ENCODE measurements around the gene SCG2. TPM values are rescaled to one million over a fixed set of nuclear protein-coding genes. Genes with fewer than 3 reads are reported as not detected.

Gene SCG2
- total RNA-seq, 2 donors from 2014 or later: 0.13 TPM; not detected in 1

- 91 to 100% methylated on average over 3 to 5 of the region's 5 CpGs for WGBS, 2 experiments (ENCODE audit: insufficient coverage in 1 of 2, insufficient read length in 1 of 2)
- no peak overlapping the region for H3K4me3 Mint-ChIP-seq
- H3K9ac ChIP-seq (ENCODE audit: extremely low read depth, low read length, poor library complexity, severe bottlenecking): no peak overlapping the region
- no peak for DNase-seq
- H3K27ac Mint-ChIP-seq: no peak overlapping the region
- TF ChIP-seq CTCF (conservative IDR thresholded peaks at IDR 0.05): no peak
- H3K27me3 ChIP-seq (ENCODE audit: control insufficient read depth, insufficient read depth, low read length, poor library complexity, severe bottlenecking): no peaks in the 10 kb centered on the region
- no peak overlapping the region for H3K4me3 ChIP-seq (ENCODE audit: low read length)
- no peaks in the 10 kb centered on the region for H3K36me3 Mint-ChIP-seq (ENCODE audit: low read depth)
- no peaks in the 10 kb centered on the region for H3K9me3 ChIP-seq (ENCODE audit: control insufficient read depth, low read length)
- H3K9me3 Mint-ChIP-seq: no peaks in the 10 kb centered on the region
- H3K27me3 Mint-ChIP-seq (ENCODE audit: insufficient read depth): peaks cover 8% of the 10 kb centered on the region
- H3K4me1 ChIP-seq (ENCODE audit: control insufficient read depth, insufficient read depth, low read length): no peaks in the 10 kb centered on the region
- no peaks in the 10 kb centered on the region for H3K36me3 ChIP-seq (ENCODE audit: control insufficient read depth, insufficient read depth, low read length)
- no peak overlapping the region for H3K27ac ChIP-seq (ENCODE audit: low read depth, low read length)
- H3K4me1 Mint-ChIP-seq: no peaks in the 10 kb centered on the region
Measured at GRCh38 chr2:223582001-223582400, 20.2 kb downstream of the SCG2 start.

GRCh38 chr2:223580951-223581350, 21.2 kb downstream of the SCG2 start:
- Mint-ChIP-seq H3K36me3 (ENCODE audit: low read depth) (no peaks in the 10 kb centered on the region), H3K27me3 (ENCODE audit: insufficient read depth) (peaks cover 8% of the 10 kb centered on the region), H3K27ac (no peak overlapping the region), H3K4me1 (no peaks in the 10 kb centered on the region), H3K4me3 (no peak overlapping the region), H3K9me3 (no peaks in the 10 kb centered on the region)
- no peaks in the 10 kb centered on the region for H3K9me3 ChIP-seq (ENCODE audit: control insufficient read depth, low read length)
- WGBS, 2 experiments (ENCODE audit: insufficient coverage in 1 of 2, insufficient read length in 1 of 2): 66 to 80% methylated on average over 4 to 6 of the region's 6 CpGs
- H3K4me1 ChIP-seq (ENCODE audit: control insufficient read depth, insufficient read depth, low read length): no peaks in the 10 kb centered on the region
- H3K9ac ChIP-seq (ENCODE audit: extremely low read depth, low read length, poor library complexity, severe bottlenecking): no peak overlapping the region
- H3K4me3 ChIP-seq (ENCODE audit: low read length): no peak overlapping the region
- no peak for DNase-seq
- H3K27ac ChIP-seq (ENCODE audit: low read depth, low read length): no peak overlapping the region
- H3K36me3 ChIP-seq (ENCODE audit: control insufficient read depth, insufficient read depth, low read length): no peaks in the 10 kb centered on the region
- H3K27me3 ChIP-seq (ENCODE audit: control insufficient read depth, insufficient read depth, low read length, poor library complexity, severe bottlenecking): no peaks in the 10 kb centered on the region
- TF ChIP-seq CTCF (conservative IDR thresholded peaks at IDR 0.05): no peak

GRCh38 chr2:223578846-223579245, 23.3 kb downstream of the SCG2 start:
- H3K36me3 Mint-ChIP-seq (ENCODE audit: low read depth): no peaks in the 10 kb centered on the region
- 82% methylated on average over 1 of the region's 1 CpG; no CpG with 5 or more reads in 1 of the 2 experiments for WGBS, 2 experiments (ENCODE audit: insufficient coverage in 1 of 2, insufficient read length in 1 of 2)
- H3K27me3 Mint-ChIP-seq (ENCODE audit: insufficient read depth): no peaks in the 10 kb centered on the region
- H3K4me3 Mint-ChIP-seq: no peak overlapping the region
- Histone ChIP-seq H3K9ac (ENCODE audit: extremely low read depth, low read length, poor library complexity, severe bottlenecking) (no peak overlapping the region), H3K4me1 (ENCODE audit: control insufficient read depth, insufficient read depth, low read length) (no peaks in the 10 kb centered on the region), H3K9me3 (ENCODE audit: control insufficient read depth, low read length) (no peaks in the 10 kb centered on the region), H3K27me3 (ENCODE audit: control insufficient read depth, insufficient read depth, low read length, poor library complexity, severe bottlenecking) (no peaks in the 10 kb centered on the region), H3K27ac (ENCODE audit: low read depth, low read length) (no peak overlapping the region), H3K36me3 (ENCODE audit: control insufficient read depth, insufficient read depth, low read length) (no peaks in the 10 kb centered on the region), H3K4me3 (ENCODE audit: low read length) (no peak overlapping the region)
- no peaks in the 10 kb centered on the region for H3K4me1 Mint-ChIP-seq
- no peaks in the 10 kb centered on the region for H3K9me3 Mint-ChIP-seq
- no peak for TF ChIP-seq CTCF (conservative IDR thresholded peaks at IDR 0.05)
- no peak overlapping the region for H3K27ac Mint-ChIP-seq
- DNase-seq: no peak
